ENCODE results near the gene CXorf58.

DNA sequence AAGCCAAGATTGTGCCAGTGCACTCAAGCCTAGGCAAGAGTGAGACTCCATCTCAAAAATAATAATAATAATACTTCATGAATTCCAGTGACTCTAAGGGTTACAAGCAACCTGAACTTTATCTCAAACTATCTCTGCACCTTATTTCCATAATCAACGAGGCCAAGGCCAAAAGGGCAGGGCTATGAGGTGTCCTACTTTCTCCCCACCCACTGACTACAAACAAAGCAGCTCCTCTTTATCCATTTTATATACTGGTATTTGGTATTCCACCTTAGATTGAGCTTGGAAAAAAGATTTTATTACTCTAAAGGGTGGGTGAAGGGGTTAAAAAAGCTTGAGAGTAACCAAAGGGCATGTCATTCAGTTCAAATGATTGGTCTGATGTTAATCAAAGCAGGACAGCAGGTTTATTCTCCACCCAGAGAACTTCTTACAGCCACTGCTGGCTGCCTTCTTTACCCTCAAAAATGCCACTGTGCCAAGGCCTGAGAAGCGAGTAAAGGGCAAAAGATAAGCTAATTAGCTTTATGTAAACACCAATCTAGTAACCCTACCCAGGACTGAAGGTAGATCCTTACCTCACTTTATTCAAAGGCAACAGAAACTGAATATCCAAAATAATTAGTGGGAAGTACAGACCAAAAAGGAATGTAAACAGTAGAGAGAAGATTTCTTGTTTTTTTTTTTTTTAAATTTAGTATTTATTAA lies 28.3 kb upstream of the CXorf58 start:
- TF ChIP-seq EZH2 (IDR thresholded peaks at IDR 0.05; ENCODE audit: borderline replicate concordance, low read depth, low read length, severe bottlenecking) (no peak), POLR2A (IDR thresholded peaks at IDR 0.05; ENCODE audit: low read depth, low read length) (no peak), POLR2AphosphoS5 (IDR thresholded peaks at IDR 0.05; ENCODE audit: insufficient read depth, low read depth, low read length) (no peak), GATA2 (IDR thresholded peaks at IDR 0.05; ENCODE audit: insufficient read depth, insufficient read length, low read depth, low read length) (no peak), MYC (IDR thresholded peaks at IDR 0.05; ENCODE audit: low read depth, low read length) (no peak)
- TF ChIP-seq, protein P1, sequence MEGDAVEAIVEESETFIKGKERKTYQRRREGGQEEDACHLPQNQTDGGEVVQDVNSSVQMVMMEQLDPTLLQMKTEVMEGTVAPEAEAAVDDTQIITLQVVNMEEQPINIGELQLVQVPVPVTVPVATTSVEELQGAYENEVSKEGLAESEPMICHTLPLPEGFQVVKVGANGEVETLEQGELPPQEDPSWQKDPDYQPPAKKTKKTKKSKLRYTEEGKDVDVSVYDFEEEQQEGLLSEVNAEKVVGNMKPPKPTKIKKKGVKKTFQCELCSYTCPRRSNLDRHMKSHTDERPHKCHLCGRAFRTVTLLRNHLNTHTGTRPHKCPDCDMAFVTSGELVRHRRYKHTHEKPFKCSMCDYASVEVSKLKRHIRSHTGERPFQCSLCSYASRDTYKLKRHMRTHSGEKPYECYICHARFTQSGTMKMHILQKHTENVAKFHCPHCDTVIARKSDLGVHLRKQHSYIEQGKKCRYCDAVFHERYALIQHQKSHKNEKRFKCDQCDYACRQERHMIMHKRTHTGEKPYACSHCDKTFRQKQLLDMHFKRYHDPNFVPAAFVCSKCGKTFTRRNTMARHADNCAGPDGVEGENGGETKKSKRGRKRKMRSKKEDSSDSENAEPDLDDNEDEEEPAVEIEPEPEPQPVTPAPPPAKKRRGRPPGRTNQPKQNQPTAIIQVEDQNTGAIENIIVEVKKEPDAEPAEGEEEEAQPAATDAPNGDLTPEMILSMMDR (IDR thresholded peaks at IDR 0.05; ENCODE audit: extremely low read depth in 1 of 2, insufficient read depth in 1 of 2, low read depth in 1 of 2, low read length in 2 of 2) = no peak
- TF ChIP-seq, protein P2, sequence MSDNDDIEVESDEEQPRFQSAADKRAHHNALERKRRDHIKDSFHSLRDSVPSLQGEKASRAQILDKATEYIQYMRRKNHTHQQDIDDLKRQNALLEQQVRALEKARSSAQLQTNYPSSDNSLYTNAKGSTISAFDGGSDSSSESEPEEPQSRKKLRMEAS (IDR thresholded peaks at IDR 0.05; ENCODE audit: insufficient read depth, insufficient read length) = no peak

Measured in endothelial cell of umbilical vein (primary cell).